HepG2 (cell line): ENCODE results near the gene CCNQ. TPM values are rescaled to one million over a fixed set of nuclear protein-coding genes. Genes with fewer than 3 reads are reported as not detected.

ENCODE experiments used
- ETV5 ChIP-seq: IDR thresholded peaks from 2 replicates; pipeline ENCODE4 v1.6.1; 2018; ENCODE audit warnings: missing biosample characterization, missing genetic modification reagents, inconsistent platforms, borderline replicate concordance
- FOSL2 ChIP-seq: sonication (generic); formaldehyde crosslinking; IDR thresholded peaks from 2 replicates; pipeline ENCODE4 v1.4.0; 2020; ENCODE audit warnings: missing genetic modification reagents
- GABPB1 ChIP-seq: IDR thresholded peaks from 2 replicates; pipeline ENCODE4 v1.6.1; 2016; ENCODE audit warnings: mild to moderate bottlenecking, missing genetic modification reagents, moderate library complexity, missing compliant biosample characterization
- JUND ChIP-seq: sonication (generic); formaldehyde crosslinking; IDR thresholded peaks from 2 replicates; pipeline ENCODE4 v1.8.0; 2022; ENCODE audit warnings: mild to moderate bottlenecking, missing genetic modification reagents
- MED1 ChIP-seq: sonication (generic); formaldehyde crosslinking; IDR thresholded peaks from 2 replicates; pipeline ENCODE4 v1.4.0; 2020; ENCODE audit warnings: missing genetic modification reagents
- MTF1 ChIP-seq: sonication (generic); formaldehyde crosslinking; IDR thresholded peaks from 2 replicates; pipeline ENCODE4 v1.5.0; 2020; ENCODE audit warnings: missing genetic modification reagents
- NR2F2 ChIP-seq: IDR thresholded peaks from 2 replicates; pipeline ENCODE4 v1.6.1; 2012; ENCODE audit warnings: low read depth, inconsistent platforms, borderline replicate concordance
- PHB2 ChIP-seq: fragments of 450-650 bp; IDR thresholded peaks from 2 replicates; pipeline ENCODE4 v1.6.1; 2018; ENCODE audit not compliant: partially characterized antibody
- RAD21 ChIP-seq: fragments of 450-650 bp; formaldehyde crosslinking; IDR thresholded peaks from 2 replicates; pipeline ENCODE4 v1.5.0; 2020; ENCODE audit warnings: mild to moderate bottlenecking
- TMF1 ChIP-seq: sonication (generic); formaldehyde crosslinking; IDR thresholded peaks from 2 replicates; pipeline ENCODE4 v1.8.1; 2022; ENCODE audit warnings: low read depth, missing genetic modification reagents
- ZFP90 ChIP-seq: sonication (generic); formaldehyde crosslinking; IDR thresholded peaks from 2 replicates; pipeline ENCODE4 v1.8.0; 2022; ENCODE audit warnings: missing genetic modification reagents, mild to moderate bottlenecking, inconsistent platforms, borderline replicate concordance
- ZNF17 ChIP-seq: sonication (generic); formaldehyde crosslinking; IDR thresholded peaks from 2 replicates; pipeline ENCODE4 v1.5.0; 2020; ENCODE audit warnings: mild to moderate bottlenecking, missing genetic modification reagents
- ZNF446 ChIP-seq: sonication (generic); formaldehyde crosslinking; IDR thresholded peaks from 2 replicates; pipeline ENCODE4 v1.5.0; 2020; ENCODE audit warnings: mild to moderate bottlenecking, missing genetic modification reagents
- ZNF543 ChIP-seq: sonication (generic); formaldehyde crosslinking; IDR thresholded peaks from 2 replicates; pipeline ENCODE4 v1.4.0; 2020; ENCODE audit warnings: mild to moderate bottlenecking, missing genetic modification reagents
- ZNF660 ChIP-seq: sonication (generic); formaldehyde crosslinking; IDR thresholded peaks from 2 replicates; pipeline ENCODE4 v1.5.1; 2020; ENCODE audit warnings: mild to moderate bottlenecking, low read depth, missing genetic modification reagents, borderline replicate concordance
- ZNF768 ChIP-seq: sonication (generic); formaldehyde crosslinking; IDR thresholded peaks from 2 replicates; pipeline ENCODE4 v1.4.0; 2020; ENCODE audit warnings: missing genetic modification reagents
- ZNF772 ChIP-seq: sonication (generic); formaldehyde crosslinking; IDR thresholded peaks from 2 replicates; pipeline ENCODE4 v1.5.0; 2020; ENCODE audit warnings: mild to moderate bottlenecking, missing genetic modification reagents
- ZZZ3 ChIP-seq: sonication (generic); formaldehyde crosslinking; IDR thresholded peaks from 2 replicates; pipeline ENCODE4 v1.4.0; 2020; ENCODE audit warnings: missing genetic modification reagents, mild to moderate bottlenecking, borderline replicate concordance
- polyA plus RNA-seq, 8 experiments: library from polyadenylated mRNA; depleted of rRNA in 3 of 8; stranded (reverse) in 7 of 8; unstranded in 1 of 8; fragments of >200 nt; fragmentation: Illumina TruSeq in 4 of 8; extraction: Trizol in 4 of 8; gene quantifications; 2 replicates each; pipeline versions ENCODE4 v1.2.1 to v1.2.3, GENCODE V29; 2011 to 2016; ENCODE audit warnings: low read depth in 4 of 8, missing spikeins in 1 of 8, mixed read lengths in 1 of 8; ENCODE audit not compliant: insufficient read depth in 1 of 8
- total RNA-seq, 5 experiments: library from RNA; depleted of rRNA; stranded (reverse); fragments of >200 nt; fragmentation: Illumina TruSeq; extraction: Trizol; gene quantifications; 2 replicates each; pipeline ENCODE4 v1.2.3, GENCODE V29; 2016; ENCODE audit warnings: low read depth in 1 of 5
- TF ChIP-seq, protein P1 (sequence below): sonication (generic); formaldehyde crosslinking; IDR thresholded peaks from 2 replicates; pipeline ENCODE4 v1.8.0; 2022; ENCODE audit warnings: mild to moderate bottlenecking, missing genetic modification reagents; ENCODE audit not compliant: insufficient replicate concordance
- TF ChIP-seq, protein P2 (sequence below): sonication (generic); formaldehyde crosslinking; IDR thresholded peaks from 2 replicates; pipeline ENCODE4 v1.4.0; 2020; ENCODE audit warnings: mild to moderate bottlenecking, missing genetic modification reagents
- TF ChIP-seq, protein P3 (sequence below): sonication (generic); formaldehyde crosslinking; IDR thresholded peaks from 2 replicates; pipeline ENCODE4 v1.8.1; 2023; ENCODE audit warnings: mild to moderate bottlenecking, missing genetic modification reagents
- TF ChIP-seq, protein P4 (sequence below): sonication (generic); formaldehyde crosslinking; IDR thresholded peaks from 2 replicates; pipeline ENCODE4 v1.4.0; 2020; ENCODE audit warnings: missing genetic modification reagents

Gene CCNQ
- total and polyA plus RNA-seq, 2 of the 13 experiments (the other 11 are each of a cell fraction or from before 2014, with no cell fraction given): 15.0 to 25.5 TPM

DNA sequence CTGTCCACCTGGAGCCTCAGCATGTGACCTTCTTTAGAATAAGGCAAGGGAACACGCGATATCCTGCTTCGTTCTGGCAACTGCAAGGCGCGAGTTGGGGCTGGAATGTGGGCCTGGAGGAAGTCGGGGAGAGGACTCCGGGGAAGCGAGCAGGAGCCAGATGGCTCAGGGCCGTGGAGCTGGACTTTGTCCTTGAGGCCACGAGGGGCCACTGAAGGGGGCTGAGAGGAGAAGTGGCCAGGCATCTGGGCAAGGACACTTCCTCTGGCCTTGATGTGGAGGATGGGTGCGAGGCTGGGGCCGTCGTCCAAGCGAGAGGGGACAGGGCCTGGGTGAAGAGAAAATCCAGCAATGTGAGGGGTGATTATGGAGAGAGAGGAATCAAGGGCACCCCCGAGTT is 35.9 kb upstream of the CCNQ start (continued):
- TF ChIP-seq JUND (CRISPR knock-in tag) (no peak), ZZZ3 (CRISPR knock-in tag) (no peak), ZFP90 (CRISPR knock-in tag) (no peak; the same call in 1 of the 2 replicates), ZNF768 (CRISPR knock-in tag) (no peak), TMF1 (CRISPR knock-in tag) (no peak), ZNF543 (0 out of 2 replicates have a peak, but pooled peaks have one; percentile 17), MTF1 (CRISPR knock-in tag) (no peak), ZNF17 (CRISPR knock-in tag) (no peak), RAD21 (CRISPR knock-in tag) (no peak), NR2F2 (no peak), FOSL2 (no peak), ZNF772 (no peak), GABPB1 (peak; percentile 67; the same call in 1 of the 2 replicates), ZNF660 (no peak), ETV5 (peak; percentile 43; the same call in 1 of the 2 replicates), ZNF446 (CRISPR knock-in tag) (no peak), MED1 (CRISPR knock-in tag) (peak; percentile 93), PHB2 (no peak)
- TF ChIP-seq, protein P1, sequence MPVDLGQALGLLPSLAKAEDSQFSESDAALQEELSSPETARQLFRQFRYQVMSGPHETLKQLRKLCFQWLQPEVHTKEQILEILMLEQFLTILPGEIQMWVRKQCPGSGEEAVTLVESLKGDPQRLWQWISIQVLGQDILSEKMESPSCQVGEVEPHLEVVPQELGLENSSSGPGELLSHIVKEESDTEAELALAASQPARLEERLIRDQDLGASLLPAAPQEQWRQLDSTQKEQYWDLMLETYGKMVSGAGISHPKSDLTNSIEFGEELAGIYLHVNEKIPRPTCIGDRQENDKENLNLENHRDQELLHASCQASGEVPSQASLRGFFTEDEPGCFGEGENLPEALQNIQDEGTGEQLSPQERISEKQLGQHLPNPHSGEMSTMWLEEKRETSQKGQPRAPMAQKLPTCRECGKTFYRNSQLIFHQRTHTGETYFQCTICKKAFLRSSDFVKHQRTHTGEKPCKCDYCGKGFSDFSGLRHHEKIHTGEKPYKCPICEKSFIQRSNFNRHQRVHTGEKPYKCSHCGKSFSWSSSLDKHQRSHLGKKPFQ (CRISPR knock-in tag): no peak
- TF ChIP-seq, protein P2, sequence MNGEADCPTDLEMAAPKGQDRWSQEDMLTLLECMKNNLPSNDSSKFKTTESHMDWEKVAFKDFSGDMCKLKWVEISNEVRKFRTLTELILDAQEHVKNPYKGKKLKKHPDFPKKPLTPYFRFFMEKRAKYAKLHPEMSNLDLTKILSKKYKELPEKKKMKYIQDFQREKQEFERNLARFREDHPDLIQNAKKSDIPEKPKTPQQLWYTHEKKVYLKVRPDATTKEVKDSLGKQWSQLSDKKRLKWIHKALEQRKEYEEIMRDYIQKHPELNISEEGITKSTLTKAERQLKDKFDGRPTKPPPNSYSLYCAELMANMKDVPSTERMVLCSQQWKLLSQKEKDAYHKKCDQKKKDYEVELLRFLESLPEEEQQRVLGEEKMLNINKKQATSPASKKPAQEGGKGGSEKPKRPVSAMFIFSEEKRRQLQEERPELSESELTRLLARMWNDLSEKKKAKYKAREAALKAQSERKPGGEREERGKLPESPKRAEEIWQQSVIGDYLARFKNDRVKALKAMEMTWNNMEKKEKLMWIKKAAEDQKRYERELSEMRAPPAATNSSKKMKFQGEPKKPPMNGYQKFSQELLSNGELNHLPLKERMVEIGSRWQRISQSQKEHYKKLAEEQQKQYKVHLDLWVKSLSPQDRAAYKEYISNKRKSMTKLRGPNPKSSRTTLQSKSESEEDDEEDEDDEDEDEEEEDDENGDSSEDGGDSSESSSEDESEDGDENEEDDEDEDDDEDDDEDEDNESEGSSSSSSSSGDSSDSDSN (CRISPR knock-in tag): peak; percentile 57; the same call in 1 of the 2 replicates
- TF ChIP-seq, protein P3, sequence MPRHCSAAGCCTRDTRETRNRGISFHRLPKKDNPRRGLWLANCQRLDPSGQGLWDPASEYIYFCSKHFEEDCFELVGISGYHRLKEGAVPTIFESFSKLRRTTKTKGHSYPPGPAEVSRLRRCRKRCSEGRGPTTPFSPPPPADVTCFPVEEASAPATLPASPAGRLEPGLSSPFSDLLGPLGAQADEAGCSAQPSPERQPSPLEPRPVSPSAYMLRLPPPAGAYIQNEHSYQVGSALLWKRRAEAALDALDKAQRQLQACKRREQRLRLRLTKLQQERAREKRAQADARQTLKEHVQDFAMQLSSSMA (CRISPR knock-in tag): no peak
- TF ChIP-seq, protein P4, sequence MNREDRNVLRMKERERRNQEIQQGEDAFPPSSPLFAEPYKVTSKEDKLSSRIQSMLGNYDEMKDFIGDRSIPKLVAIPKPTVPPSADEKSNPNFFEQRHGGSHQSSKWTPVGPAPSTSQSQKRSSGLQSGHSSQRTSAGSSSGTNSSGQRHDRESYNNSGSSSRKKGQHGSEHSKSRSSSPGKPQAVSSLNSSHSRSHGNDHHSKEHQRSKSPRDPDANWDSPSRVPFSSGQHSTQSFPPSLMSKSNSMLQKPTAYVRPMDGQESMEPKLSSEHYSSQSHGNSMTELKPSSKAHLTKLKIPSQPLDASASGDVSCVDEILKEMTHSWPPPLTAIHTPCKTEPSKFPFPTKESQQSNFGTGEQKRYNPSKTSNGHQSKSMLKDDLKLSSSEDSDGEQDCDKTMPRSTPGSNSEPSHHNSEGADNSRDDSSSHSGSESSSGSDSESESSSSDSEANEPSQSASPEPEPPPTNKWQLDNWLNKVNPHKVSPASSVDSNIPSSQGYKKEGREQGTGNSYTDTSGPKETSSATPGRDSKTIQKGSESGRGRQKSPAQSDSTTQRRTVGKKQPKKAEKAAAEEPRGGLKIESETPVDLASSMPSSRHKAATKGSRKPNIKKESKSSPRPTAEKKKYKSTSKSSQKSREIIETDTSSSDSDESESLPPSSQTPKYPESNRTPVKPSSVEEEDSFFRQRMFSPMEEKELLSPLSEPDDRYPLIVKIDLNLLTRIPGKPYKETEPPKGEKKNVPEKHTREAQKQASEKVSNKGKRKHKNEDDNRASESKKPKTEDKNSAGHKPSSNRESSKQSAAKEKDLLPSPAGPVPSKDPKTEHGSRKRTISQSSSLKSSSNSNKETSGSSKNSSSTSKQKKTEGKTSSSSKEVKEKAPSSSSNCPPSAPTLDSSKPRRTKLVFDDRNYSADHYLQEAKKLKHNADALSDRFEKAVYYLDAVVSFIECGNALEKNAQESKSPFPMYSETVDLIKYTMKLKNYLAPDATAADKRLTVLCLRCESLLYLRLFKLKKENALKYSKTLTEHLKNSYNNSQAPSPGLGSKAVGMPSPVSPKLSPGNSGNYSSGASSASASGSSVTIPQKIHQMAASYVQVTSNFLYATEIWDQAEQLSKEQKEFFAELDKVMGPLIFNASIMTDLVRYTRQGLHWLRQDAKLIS: no peak
